ENCODE results near the gene LAMA1.

GRCh38 chr18:6963452-6964097 is 154.0 kb downstream of the LAMA1 start:
- TF ChIP-seq MTA3 (IDR thresholded peaks at IDR 0.05; ENCODE audit: borderline replicate concordance, low read length) (no peak), TAF1 (IDR thresholded peaks at IDR 0.05; ENCODE audit: borderline replicate concordance, low read depth, low read length) (no peak), EZH2 (IDR thresholded peaks at IDR 0.05; ENCODE audit: borderline replicate concordance, control insufficient read depth, low read depth, low read length) (no peak), REST (IDR thresholded peaks at IDR 0.05; ENCODE audit: low read depth, low read length) (no peak), MYC (IDR thresholded peaks at IDR 0.05; ENCODE audit: insufficient read depth, insufficient read length, insufficient replicate concordance, low read length, severe bottlenecking) (no peak), CREB1 (IDR thresholded peaks at IDR 0.05; ENCODE audit: low read depth) (no peak)

Data from GM12878 (cell line).